Psoas muscle (tissue), 8 donors: ENCODE results near the gene DIPK1B. TPM values are rescaled to one million over a fixed set of nuclear protein-coding genes. Genes with fewer than 3 reads are reported as not detected.
A peak's percentile ranks its signal among the peaks of the same experiment; 100 is the strongest.

Experiments
- ATAC-seq, 4 donors: fragments of 200-7000 bp; cut with Tn5 transposase; one replicate each; pipeline ENCODE4 v1.9.1; 2020; ENCODE audit warnings: moderate library complexity in 3 of 4, mild to moderate bottlenecking in 2 of 4
- DNase-seq, 2 donors: peaks; one replicate each; pipeline ENCODE4 v3.0.0-alpha.2; 2020
- H3K27ac ChIP-seq: fragments of 200-600 bp; one replicate; pipeline ENCODE4 v1.8.0; 2022
- H3K27me3 ChIP-seq, 3 donors: fragments of 200-600 bp in 1 of 3; one replicate each; pipeline versions ENCODE4 v1.6.1 to v1.8.0; 2013 to 2022; ENCODE audit warnings: low read length in 2 of 3, mild to moderate bottlenecking in 2 of 3, moderate library complexity in 1 of 3; ENCODE audit not compliant: insufficient read depth in 3 of 3
- H3K36me3 ChIP-seq, 2 donors: fragments of 200-600 bp in 1 of 2; one replicate each; pipeline versions ENCODE4 v1.6.1 to v1.8.0; 2013 to 2022; ENCODE audit warnings: low read depth in 1 of 2, mild to moderate bottlenecking in 1 of 2, moderate library complexity in 1 of 2; ENCODE audit not compliant: insufficient read depth in 1 of 2
- H3K4me1 ChIP-seq: fragments of 200-600 bp; one replicate; pipeline ENCODE4 v1.8.0; 2022
- H3K4me3 ChIP-seq: fragments of 200-600 bp; one replicate; pipeline ENCODE4 v1.8.0; 2022; ENCODE audit warnings: mild to moderate bottlenecking
- H3K9me3 ChIP-seq: fragments of 200-600 bp; one replicate; pipeline ENCODE4 v1.8.0; 2022
- WGBS, 3 donors: extraction: QIAGEN DNeasy Blood & Tissue Kit; methylation state at CpG; one replicate each; pipeline versions ENCODE4 v1.1.6 to v1.1.7; 2013; 5-methylcytosine and 5-hydroxymethylcytosine counted together
- intact Hi-C, 2 donors: fragments of 100-400 bp; cut with DNase I; formaldehyde crosslinking; loops; one replicate each; pipeline versions ENCODE4 v1.11.0 to v1.14.2; 2022
- polyA plus RNA-seq, 3 donors: library from polyadenylated mRNA; stranded (reverse); fragments of 200-250 nt; gene quantifications; one replicate each; pipeline ENCODE4 v1.2.3, GENCODE V29; 2013
- total RNA-seq, 4 donors: library from RNA; stranded (reverse); fragmentation: NEBNext Ultra II Directional in 2 of 4; extraction: Animal tissue kit (Norgen Biotek cat#: 25700) in 2 of 4; gene quantifications; one replicate each; pipeline versions ENCODE4 v1.2.1 to v1.2.4, GENCODE V29; 2021 to 2023
- TF ChIP-seq, protein P1 (sequence below): fragments of 200-600 bp; IDR thresholded peaks from one replicate; pipeline ENCODE4 v1.8.0; 2022; ENCODE audit warnings: antibody characterized with exemption
- donor health status: healthy with polysubstance abuse.
- donor health status: DM: no; HTN: no; CAD: no; lungs with moderate emphysema.
- donor health status: Bipolar disorder and iron deficiency.
- donor health status: healthy.
- donor health status: DM: yes; HTN: yes; CAD: no.
- donor health status: DM: no; HTN: no; CAD: no.
- donor health status: DM: no; HTN: no; CAD: no.
- donor health status: DM: yes; HTN: yes; CAD: no.

DIPK1B gene
- total and polyA plus RNA-seq, 7 donors = 1.4 to 5.3 (median 2.4) TPM

- ATAC-seq = no peak
Observed at GRCh38 chr9:136692185-136693134, 19.9 kb upstream of the DIPK1B start.

DNA sequence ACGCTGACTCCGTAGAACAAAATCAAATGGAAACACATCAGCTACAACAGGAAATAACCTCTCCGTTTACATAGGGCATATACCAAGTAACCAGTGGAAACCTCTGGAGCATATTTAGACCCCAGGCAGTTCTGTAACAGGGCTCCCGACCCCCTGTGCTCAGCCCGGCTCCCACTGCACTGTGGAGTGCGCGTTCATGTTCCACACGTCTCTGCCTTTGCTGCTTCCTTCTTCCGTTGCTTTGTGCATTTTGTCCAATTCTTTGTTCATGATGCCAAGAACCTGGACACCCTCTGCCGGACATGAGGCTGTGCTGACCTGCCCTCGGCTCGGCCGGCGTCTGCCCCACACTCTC, 19.3 kb upstream of the DIPK1B start:
- ATAC-seq (no peak), DNase-seq (no peak)
- Histone ChIP-seq H3K9me3 (no peaks in the 10 kb centered on the region), H3K27ac (no peak overlapping the region), H3K4me3 (no peak overlapping the region), H3K36me3 (no peaks in the 10 kb centered on the region), H3K4me1 (peaks cover 38% of the 10 kb centered on the region), H3K27me3 (peaks cover 0 to 7% (median 3%) of the 10 kb centered on the region in 3 donors)
- 71 to 77% (median 76%) methylated on average over 14 of the region's 14 CpGs for WGBS, 3 donors
- intact Hi-C loops = loop anchor here (5.0 kb wide), 3 partner anchors 46 to 206 kb away; no protein-coding TSS in a partner anchor
- TF ChIP-seq, protein P1, sequence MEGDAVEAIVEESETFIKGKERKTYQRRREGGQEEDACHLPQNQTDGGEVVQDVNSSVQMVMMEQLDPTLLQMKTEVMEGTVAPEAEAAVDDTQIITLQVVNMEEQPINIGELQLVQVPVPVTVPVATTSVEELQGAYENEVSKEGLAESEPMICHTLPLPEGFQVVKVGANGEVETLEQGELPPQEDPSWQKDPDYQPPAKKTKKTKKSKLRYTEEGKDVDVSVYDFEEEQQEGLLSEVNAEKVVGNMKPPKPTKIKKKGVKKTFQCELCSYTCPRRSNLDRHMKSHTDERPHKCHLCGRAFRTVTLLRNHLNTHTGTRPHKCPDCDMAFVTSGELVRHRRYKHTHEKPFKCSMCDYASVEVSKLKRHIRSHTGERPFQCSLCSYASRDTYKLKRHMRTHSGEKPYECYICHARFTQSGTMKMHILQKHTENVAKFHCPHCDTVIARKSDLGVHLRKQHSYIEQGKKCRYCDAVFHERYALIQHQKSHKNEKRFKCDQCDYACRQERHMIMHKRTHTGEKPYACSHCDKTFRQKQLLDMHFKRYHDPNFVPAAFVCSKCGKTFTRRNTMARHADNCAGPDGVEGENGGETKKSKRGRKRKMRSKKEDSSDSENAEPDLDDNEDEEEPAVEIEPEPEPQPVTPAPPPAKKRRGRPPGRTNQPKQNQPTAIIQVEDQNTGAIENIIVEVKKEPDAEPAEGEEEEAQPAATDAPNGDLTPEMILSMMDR = no peak

More at GRCh38 chr9:136692185-136693134, 19.9 kb upstream of the DIPK1B start:
- DNase-seq = no peak
- Histone ChIP-seq H3K4me3 (no peak overlapping the region), H3K36me3 (no peaks in the 10 kb centered on the region), H3K27ac (no peak overlapping the region), H3K27me3 (peaks cover 0 to 7% (median 3%) of the 10 kb centered on the region in 3 donors), H3K4me1 (peaks cover 38% of the 10 kb centered on the region), H3K9me3 (no peaks in the 10 kb centered on the region)
- 88 to 92% (median 90%) methylated on average over 46 of the region's 46 CpGs for WGBS, 3 donors
- TF ChIP-seq, protein P1 = no peak
- intact Hi-C loops = loop anchor here (5.0 kb wide), 3 partner anchors 45 to 205 kb away; no protein-coding TSS in a partner anchor

- intact Hi-C loops = loop anchor here (5.0 kb wide), 3 partner anchors 46 to 206 kb away; no protein-coding TSS in a partner anchor
- 74 to 77% (median 74%) methylated on average over 15 of the region's 15 CpGs for WGBS, 3 donors
Observed at GRCh38 chr9:136693490-136694162, 18.7 kb upstream of the DIPK1B start.

DNA sequence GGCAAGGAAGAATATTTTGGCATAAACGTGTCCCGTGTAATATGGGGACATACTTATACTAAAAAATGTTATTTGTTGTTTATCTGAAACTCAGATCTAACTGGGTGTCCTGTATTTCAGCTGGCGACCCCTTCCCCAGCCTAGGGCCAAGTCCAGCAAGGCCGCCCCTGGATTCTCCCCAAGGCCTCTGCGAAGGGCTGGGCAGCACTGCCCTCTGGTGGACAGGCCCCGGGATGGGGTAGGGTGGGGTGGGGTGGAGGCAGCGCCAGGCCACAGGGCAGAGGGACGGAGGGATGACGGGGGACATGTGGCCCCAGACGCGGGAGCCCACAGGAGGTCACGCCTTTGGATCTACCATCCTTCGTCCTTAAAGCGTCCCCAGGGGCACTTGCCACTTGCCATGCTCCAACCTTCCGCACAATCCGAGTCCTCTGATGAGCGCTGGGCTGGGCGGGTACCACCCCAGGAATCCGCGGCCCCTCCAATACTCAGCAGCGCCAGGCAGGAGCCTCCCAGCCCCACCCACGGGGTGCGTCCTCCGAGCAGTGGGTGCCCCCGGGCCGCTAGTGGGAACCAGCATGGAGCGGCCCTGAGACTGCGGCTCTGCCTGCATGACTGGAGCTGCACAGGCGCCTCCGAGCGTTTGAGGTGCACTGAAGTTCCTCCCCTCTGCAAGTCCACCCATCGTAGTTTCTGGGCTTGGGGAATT, 18.1 kb upstream of the DIPK1B start:
- H3K4me3 ChIP-seq = no peak overlapping the region
- WGBS, 3 donors = 50 to 52% (median 52%) methylated on average over 31 to 32 of the region's 32 CpGs
- DNase-seq (peak; percentile 72 to 85), ATAC-seq (peak; percentile 61 to 72 (median 64))
- H3K9me3 ChIP-seq = no peaks in the 10 kb centered on the region
- peak overlapping the region; percentile 30 for H3K27ac ChIP-seq
- TF ChIP-seq, protein P1 = peak; percentile 71
- no peaks in the 10 kb centered on the region for H3K36me3 ChIP-seq
- peaks cover 28% of the 10 kb centered on the region for H3K4me1 ChIP-seq
- intact Hi-C loops = loop anchor here (5.0 kb wide), 3 partner anchors 47 to 207 kb away; no protein-coding TSS in a partner anchor
- H3K27me3 ChIP-seq = peaks cover 0 to 14% (median 3%) of the 10 kb centered on the region in 3 donors

More at GRCh38 chr9:136693490-136694162, 18.7 kb upstream of the DIPK1B start:
- peak in 1 of 2 donors; percentile 59 for DNase-seq
- Histone ChIP-seq H3K4me3 (no peak overlapping the region), H3K27me3 (peaks cover 0 to 7% (median 3%) of the 10 kb centered on the region in 3 donors), H3K27ac (peak overlapping the region; percentile 30), H3K36me3 (no peaks in the 10 kb centered on the region), H3K4me1 (peaks cover 35% of the 10 kb centered on the region), H3K9me3 (no peaks in the 10 kb centered on the region)
- peak; percentile 53 to 61 (median 54) for ATAC-seq
- TF ChIP-seq, protein P1 = no peak
